Stimulated activated memory B cell treated with anti-CD40 and anti-IgM and Interleukin-4, amounts not matched to agents 10 μg/mL and 1 μg/mL and 100 μg/mL, for 72 hours (primary cell): ENCODE data around the gene LBR.

ENCODE experiments used
- ATAC-seq: fragments of 150-1000 bp; cut with Tn5 transposase; 2 replicates; pipeline ENCODE4 v1.10.0; 2021
- H3K27ac Mint-ChIP-seq: one replicate; pipeline ENCODE4 v1.8.0; 2022; ENCODE audit warnings: mild to moderate bottlenecking, mixed read lengths
- H3K27me3 Mint-ChIP-seq: one replicate; pipeline ENCODE4 v1.8.0; 2022; ENCODE audit warnings: mixed read lengths
- H3K36me3 Mint-ChIP-seq: one replicate; pipeline ENCODE4 v1.8.0; 2022; ENCODE audit warnings: mixed read lengths
- H3K4me1 Mint-ChIP-seq: one replicate; pipeline ENCODE4 v1.8.0; 2022; ENCODE audit warnings: mixed read lengths
- H3K4me3 Mint-ChIP-seq: one replicate; pipeline ENCODE4 v1.8.0; 2022; ENCODE audit warnings: mild to moderate bottlenecking, moderate library complexity, mixed read lengths
- H3K9me3 Mint-ChIP-seq: one replicate; pipeline ENCODE4 v1.8.0; 2022; ENCODE audit warnings: mixed read lengths

Gene LBR

DNA sequence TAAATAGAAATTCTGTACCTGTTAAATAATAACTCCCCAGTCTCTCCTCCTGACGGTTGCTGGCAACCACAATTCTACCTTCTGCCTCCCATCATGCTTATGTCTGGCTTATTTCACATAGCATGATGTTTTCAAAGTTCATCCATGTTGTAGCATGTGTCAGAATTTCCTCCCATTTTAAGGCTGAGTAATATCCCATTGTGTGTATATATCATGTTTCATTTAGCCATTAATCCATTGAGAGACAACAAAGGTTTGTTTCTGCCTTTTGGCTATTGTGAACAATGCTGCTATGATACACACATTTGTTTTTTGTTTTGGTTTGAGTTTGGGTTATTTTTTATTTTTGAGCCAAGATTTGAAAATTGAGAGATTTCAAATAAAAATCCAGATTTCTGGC, 72.0 kb downstream of the LBR start:
- Mint-ChIP-seq H3K27me3 (peaks cover 39% of the 10 kb centered on the region), H3K4me3 (no peak overlapping the region), H3K36me3 (no peaks in the 10 kb centered on the region), H3K9me3 (no peaks in the 10 kb centered on the region), H3K27ac (no peak overlapping the region), H3K4me1 (peaks cover 6% of the 10 kb centered on the region)
- no peak for ATAC-seq

DNA sequence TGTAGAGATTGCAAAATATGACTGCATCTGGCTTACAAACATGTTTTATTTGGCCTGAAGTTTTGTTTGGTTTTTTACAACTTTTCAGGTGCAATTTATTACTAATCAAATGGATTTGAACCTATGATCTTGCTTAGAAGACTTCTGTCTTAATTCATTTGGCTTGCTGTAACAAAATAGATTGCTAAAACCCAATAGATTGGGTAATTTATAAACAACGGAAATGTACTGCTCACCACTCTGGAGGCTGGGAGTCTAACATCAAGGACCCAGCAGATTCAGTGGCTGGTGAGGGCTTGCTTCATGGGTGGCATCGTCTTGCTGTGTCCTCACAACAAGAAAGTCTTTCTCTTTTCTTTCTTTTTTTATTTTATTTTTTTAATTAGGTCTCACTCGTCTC, 72.9 kb downstream of the LBR start:
- ATAC-seq, result no peak
- Mint-ChIP-seq H3K27me3 (peaks cover 48% of the 10 kb centered on the region), H3K9me3 (no peaks in the 10 kb centered on the region), H3K4me3 (no peak overlapping the region), H3K4me1 (peaks cover 6% of the 10 kb centered on the region), H3K36me3 (no peaks in the 10 kb centered on the region), H3K27ac (no peak overlapping the region)
